Brain microvascular endothelial cell (primary cell): Measurements from ENCODE around the gene VWA3A.

ENCODE experiments used
- DNase-seq: peaks from one replicate; pipeline ENCODE4 v3.0.0-alpha.2; 2020
- H3K27ac ChIP-seq: fragments of 250-450 bp; sonication (Bioruptor Pico); 2 replicates; pipeline ENCODE4 v1.5.1; 2020; ENCODE audit warnings: mild to moderate bottlenecking, moderate library complexity
- H3K27me3 ChIP-seq: fragments of 250-450 bp; sonication (Bioruptor Pico); replicated peaks from 2 replicates; pipeline ENCODE4 v1.5.1; 2020; ENCODE audit warnings: mild to moderate bottlenecking
- H3K36me3 ChIP-seq: fragments of 250-450 bp; sonication (Bioruptor Pico); replicated peaks from 2 replicates; pipeline ENCODE4 v1.5.1; 2020; ENCODE audit warnings: mild to moderate bottlenecking
- H3K4me3 ChIP-seq: 2 replicates; pipeline ENCODE4 v1.5.1; 2011; ENCODE audit warnings: low read depth, mild to moderate bottlenecking, control low read depth, low read length, moderate library complexity
- CTCF ChIP-seq: IDR thresholded peaks from 2 replicates; pipeline ENCODE4 v1.5.1; 2011; ENCODE audit warnings: low read depth, mild to moderate bottlenecking, moderate library complexity, low read length, control low read depth, inconsistent platforms; ENCODE audit errors: missing control alignments
- in situ Hi-C: cut with HindIII; loops from 2 replicates; pipeline ENCODE4 v1.10.0; 2017; ENCODE audit warnings: low sequenced_read_pairs, low pct_ligation_motif_present

The VWA3A gene

GRCh38 chr16:22189473-22190080, 97.2 kb downstream of the VWA3A start:
- Histone ChIP-seq H3K27me3 (no peaks in the 10 kb centered on the region), H3K36me3 (no peaks in the 10 kb centered on the region), H3K27ac (no peak overlapping the region), H3K4me3 (peak overlapping the region; percentile 66)
- DNase-seq = no peak
- TF ChIP-seq CTCF = no peak
- in situ Hi-C loops = no loop called here

- Histone ChIP-seq H3K27me3 (no peaks in the 10 kb centered on the region), H3K36me3 (no peaks in the 10 kb centered on the region), H3K4me3 (peak overlapping the region; percentile 66), H3K27ac (no peak overlapping the region)
- in situ Hi-C loops = no loop called here
- no peak for TF ChIP-seq CTCF
- DNase-seq = no peak
Measured at GRCh38 chr16:22190081-22190775, 97.9 kb downstream of the VWA3A start.

GRCh38 chr16:22190776-22191531, 98.6 kb downstream of the VWA3A start:
- in situ Hi-C loops = no loop called here
- TF ChIP-seq CTCF = no peak
- Histone ChIP-seq H3K36me3 (no peaks in the 10 kb centered on the region), H3K4me3 (peak overlapping the region; percentile 66), H3K27me3 (no peaks in the 10 kb centered on the region), H3K27ac (peak overlapping the region; percentile 90)
- DNase-seq = peak; percentile 100

GRCh38 chr16:22191532-22192260, 99.4 kb downstream of the VWA3A start:
- no peak for TF ChIP-seq CTCF
- DNase-seq = no peak
- peak overlapping the region; percentile 90 for H3K27ac ChIP-seq

GRCh38 chr16:22192261-22193062, 100.1 kb downstream of the VWA3A start:
- DNase-seq = peak; percentile 93
- Histone ChIP-seq H3K27ac (peak overlapping the region; percentile 90), H3K27me3 (no peaks in the 10 kb centered on the region), H3K4me3 (peak overlapping the region; percentile 66), H3K36me3 (no peaks in the 10 kb centered on the region)
- in situ Hi-C loops = no loop called here
- TF ChIP-seq CTCF = no peak

More at GRCh38 chr16:22191532-22192260, 99.4 kb downstream of the VWA3A start:
- H3K27me3 ChIP-seq = no peaks in the 10 kb centered on the region
- peak overlapping the region; percentile 66 for H3K4me3 ChIP-seq
- in situ Hi-C loops = no loop called here
- no peaks in the 10 kb centered on the region for H3K36me3 ChIP-seq
